ELF-1 (cell line): ENCODE measurements around the gene SAPCD2.
"Not testable (repeated sequence)": the region's sequence is repeated elsewhere in the genome, so short reads cannot be mapped to it uniquely, and the experiment has no call there.

Experiments
- DNase-seq: peaks from one replicate; pipeline ENCODE4 v3.0.0-alpha.2; 2016; ENCODE audit warnings: low read depth, low spot score

SAPCD2 gene, protein sequence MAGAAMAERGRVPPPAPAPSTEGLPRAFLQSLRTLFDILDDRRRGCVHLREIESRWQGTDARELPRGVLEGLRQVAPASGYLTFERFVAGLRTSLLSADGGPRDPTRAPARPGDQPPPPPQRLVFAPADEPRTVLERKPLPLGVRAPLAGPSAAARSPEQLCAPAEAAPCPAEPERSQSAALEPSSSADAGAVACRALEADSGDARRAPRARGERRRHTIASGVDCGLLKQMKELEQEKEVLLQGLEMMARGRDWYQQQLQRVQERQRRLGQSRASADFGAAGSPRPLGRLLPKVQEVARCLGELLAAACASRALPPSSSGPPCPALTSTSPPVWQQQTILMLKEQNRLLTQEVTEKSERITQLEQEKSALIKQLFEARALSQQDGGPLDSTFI

GRCh38 chr9:137070201-137070905, at the start of gene SAPCD2:
Gene SAPCD2, minus strand, starts transcription at chr9:137070557. Its CDS starts 97 bp downstream, at chr9:137070460.
- peak; percentile 97 for DNase-seq

GRCh38 chr9:137118092-137118603, 47.8 kb upstream of the SAPCD2 start:
- DNase-seq = not testable (repeated sequence)

- DNase-seq = no peak
Observed at GRCh38 chr9:137117269-137117731, 46.9 kb upstream of the SAPCD2 start.

GRCh38 chr9:137116728-137117127, 46.4 kb upstream of the SAPCD2 start:
- DNase-seq = no peak

GRCh38 chr9:137116027-137116507, 45.7 kb upstream of the SAPCD2 start:
- no peak for DNase-seq

- DNase-seq = no peak
Observed at GRCh38 chr9:137115394-137116026, 45.2 kb upstream of the SAPCD2 start.

DNA sequence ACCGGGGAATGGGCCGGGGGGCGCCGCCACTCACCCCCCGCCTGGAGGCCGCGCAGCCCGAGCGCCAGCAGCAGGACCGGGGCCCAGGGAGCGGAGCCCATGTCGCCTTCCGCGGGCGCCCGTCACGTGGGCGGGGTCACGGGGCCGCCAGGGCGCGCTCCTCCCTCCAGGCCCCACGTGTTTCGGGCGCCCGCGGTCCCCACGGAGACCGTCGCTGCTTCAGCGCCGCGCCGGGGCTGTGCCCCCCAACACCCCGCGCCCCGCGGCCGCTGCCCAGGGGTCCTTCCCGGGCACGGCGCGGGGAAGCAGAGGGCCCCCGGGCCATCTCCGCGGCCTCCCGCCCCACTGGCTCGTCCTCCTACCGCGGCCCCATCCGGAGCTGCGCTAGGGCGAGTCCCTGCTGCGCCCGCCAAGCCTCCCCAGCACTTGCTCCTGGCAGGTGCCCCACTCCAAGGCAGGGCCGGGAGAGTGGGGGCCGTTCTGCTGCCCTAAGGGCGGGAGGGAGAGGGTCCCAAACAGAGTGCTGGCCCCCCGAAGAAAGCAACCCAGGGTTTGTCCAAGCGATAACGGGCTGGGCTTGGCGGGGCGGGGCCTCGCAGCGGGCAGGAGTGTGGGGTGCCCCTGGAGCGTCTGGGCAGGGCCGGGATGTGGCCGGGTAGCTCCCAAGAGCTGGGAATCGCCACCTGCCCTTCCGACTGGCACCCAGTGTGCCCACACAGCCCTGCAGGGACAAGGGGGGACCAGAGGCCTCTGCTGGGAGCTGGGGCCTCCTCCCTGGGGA, 44.4 kb upstream of the SAPCD2 start, which contains the start of gene DPP7:
Gene DPP7 (minus strand): TSS at position 121 of the 781 bp plus-strand sequence. CDS start 20 bp downstream, at position 101.
- no peak for DNase-seq

- DNase-seq = no peak
Observed at GRCh38 chr9:137114220-137114612, 43.9 kb upstream of the SAPCD2 start.

GRCh38 chr9:137113385-137114159, 43.2 kb upstream of the SAPCD2 start:
- no peak for DNase-seq

GRCh38 chr9:137112564-137113384, 42.4 kb upstream of the SAPCD2 start:
- no peak for DNase-seq

GRCh38 chr9:137111788-137112563, 41.6 kb upstream of the SAPCD2 start:
- DNase-seq = no peak

GRCh38 chr9:137110911-137111787, 40.8 kb upstream of the SAPCD2 start:
- DNase-seq = no peak

- DNase-seq = no peak
Observed at GRCh38 chr9:137110147-137110910, 40.0 kb upstream of the SAPCD2 start.

DNA sequence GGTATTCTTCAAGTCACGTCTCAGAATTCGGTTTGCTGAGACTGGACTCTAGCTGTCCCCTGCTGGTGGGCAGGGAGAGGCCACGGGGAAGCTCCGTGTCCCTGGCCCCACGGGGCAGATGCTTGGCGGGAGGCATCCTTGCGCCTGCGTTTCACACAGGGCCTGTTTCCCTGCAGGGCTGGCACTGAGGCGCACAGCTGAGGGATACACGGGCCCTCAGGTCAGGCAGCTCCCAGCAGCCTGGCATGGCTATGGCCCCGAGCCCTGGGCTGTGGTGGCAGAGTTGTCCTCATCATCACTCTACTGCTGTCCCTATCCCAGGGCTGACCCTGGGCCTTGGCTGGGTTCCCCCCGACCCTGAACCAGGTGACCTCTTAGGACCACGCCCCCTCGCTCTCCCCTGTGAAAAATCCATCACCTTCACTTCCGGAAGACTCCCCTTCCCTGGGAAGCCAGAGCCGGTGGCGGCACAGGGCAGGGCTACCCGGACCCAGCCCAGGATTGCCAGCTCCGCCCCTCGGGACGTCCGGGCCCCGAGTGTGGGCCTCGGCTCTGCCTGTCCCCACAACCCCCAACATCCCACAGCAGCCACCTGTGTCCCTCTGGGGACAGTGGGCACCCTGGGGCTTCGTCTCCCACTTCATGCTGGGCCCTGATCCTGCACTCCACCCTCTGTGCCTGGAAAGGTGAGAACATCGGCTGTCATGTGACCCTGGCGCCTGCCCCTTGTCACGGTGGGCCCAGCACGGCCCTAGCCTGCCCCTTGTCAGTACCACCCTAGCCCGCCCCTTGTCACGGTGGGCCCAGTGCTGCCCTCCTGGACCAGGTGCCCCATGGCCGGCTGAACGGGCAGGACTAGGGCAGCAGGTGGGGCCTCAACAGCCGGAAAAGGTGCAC, 39.1 kb upstream of the SAPCD2 start:
- DNase-seq = no peak

DNA sequence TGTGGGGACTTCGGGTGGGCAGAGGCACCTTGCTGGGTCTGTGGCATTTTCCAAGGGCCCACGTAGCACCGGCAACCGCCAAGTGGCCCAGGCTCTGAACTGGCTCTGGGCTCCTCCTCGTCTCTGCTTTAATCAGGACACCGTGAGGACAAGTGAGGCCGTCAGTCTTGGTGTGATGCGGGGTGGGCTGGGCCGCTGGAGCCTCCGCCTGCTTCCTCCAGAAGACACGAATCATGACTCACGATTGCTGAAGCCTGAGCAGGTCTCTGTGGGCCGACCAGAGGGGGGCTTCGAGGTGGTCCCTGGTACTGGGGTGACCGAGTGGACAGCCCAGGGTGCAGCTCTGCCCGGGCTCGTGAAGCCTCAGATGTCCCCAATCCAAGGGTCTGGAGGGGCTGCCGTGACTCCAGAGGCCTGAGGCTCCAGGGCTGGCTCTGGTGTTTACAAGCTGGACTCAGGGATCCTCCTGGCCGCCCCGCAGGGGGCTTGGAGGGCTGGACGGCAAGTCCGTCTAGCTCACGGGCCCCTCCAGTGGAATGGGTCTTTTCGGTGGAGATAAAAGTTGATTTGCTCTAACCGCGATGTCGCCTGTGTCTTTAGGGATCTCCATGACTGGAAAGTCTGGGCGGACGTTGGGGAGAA, 38.4 kb upstream of the SAPCD2 start:
- no peak for DNase-seq
